SK-N-SH (cell line): ENCODE measurements around the gene MTTP.

Experiments used
- CTCF ChIP-seq: fragments of 200-600 bp; sonication (generic); IDR thresholded peaks from 2 replicates; pipeline ENCODE4 v1.6.1; 2017; ENCODE audit warnings: antibody characterized with exemption, mild to moderate bottlenecking, moderate library complexity
- FOXJ3 ChIP-seq: sonication (generic); formaldehyde crosslinking; IDR thresholded peaks from 2 replicates; pipeline ENCODE4 v1.5.1; 2020; ENCODE audit warnings: mild to moderate bottlenecking, missing genetic modification reagents
- FOXM1 ChIP-seq: IDR thresholded peaks from 2 replicates; pipeline ENCODE4 v1.4.0; 2012; ENCODE audit warnings: low read depth, mild to moderate bottlenecking
- MAX ChIP-seq: IDR thresholded peaks from 2 replicates; pipeline ENCODE4 v1.4.0; 2012; ENCODE audit warnings: low read depth
- MXI1 ChIP-seq: IDR thresholded peaks from 2 replicates; pipeline ENCODE4 v1.6.1; 2012; ENCODE audit warnings: mild to moderate bottlenecking, low read depth, low read length, improper control_type of control experiment
- POLR2AphosphoS5 ChIP-seq: IDR thresholded peaks from 2 replicates; pipeline ENCODE4 v1.6.1; 2012; ENCODE audit warnings: low read depth, low read length
- SMC3 ChIP-seq: IDR thresholded peaks from 2 replicates; pipeline ENCODE4 v1.6.1; 2012; ENCODE audit warnings: low read depth, low read length, improper control_type of control experiment
- TCF12 ChIP-seq: IDR thresholded peaks from 2 replicates; pipeline ENCODE4 v1.4.0; 2012
- YY1 ChIP-seq: IDR thresholded peaks from 2 replicates; pipeline ENCODE4 v1.4.0; 2012; ENCODE audit warnings: low read depth, mild to moderate bottlenecking

DNA sequence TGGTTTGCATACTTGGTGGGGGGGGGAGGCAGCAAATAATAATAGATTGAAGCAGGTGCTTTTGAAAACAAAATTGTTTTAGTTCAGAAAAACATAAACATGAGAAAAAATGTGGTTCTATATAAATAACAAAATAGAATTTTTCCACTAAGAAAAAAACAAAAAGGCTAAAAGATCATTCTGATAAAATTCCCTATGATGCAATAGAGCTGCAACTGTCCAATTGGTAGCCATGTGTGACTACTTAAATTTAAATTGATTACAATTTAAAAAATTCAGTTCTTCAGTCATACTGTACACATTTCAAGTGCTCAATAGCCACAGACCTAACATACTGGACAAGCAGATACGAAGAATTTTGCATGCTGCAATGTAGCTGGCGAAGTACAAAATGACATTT lies 21.8 kb upstream of the MTTP start:
- TF ChIP-seq CTCF (no peak), MAX (no peak), YY1 (no peak), POLR2AphosphoS5 (no peak), FOXJ3 (CRISPR knock-in tag) (no peak), TCF12 (no peak), FOXM1 (no peak), MXI1 (no peak), SMC3 (no peak)
